ENCODE data around the gene MOB3B. TPM values are rescaled to one million over a fixed set of nuclear protein-coding genes. Genes with fewer than 3 reads are reported as not detected.

The MOB3B gene
- total RNA-seq, 3 donors from 2014 or later = 12.8 to 19.3 (median 13.1) TPM

GRCh38 chr9:27542508-27542907 lies 12.9 kb upstream of the MOB3B start:
- no peak overlapping the region for H3K4me3 ChIP-seq
- H3K9me3 ChIP-seq = no peaks in the 10 kb centered on the region
- no peaks in the 10 kb centered on the region for H3K27me3 ChIP-seq
- intact Hi-C loops (cut with DNase I; ENCODE audit: low total_unique reads) = loop anchor here (10.0 kb wide), 1 partner anchor 208 kb away; no protein-coding TSS in a partner anchor
- TF ChIP-seq, protein P1, sequence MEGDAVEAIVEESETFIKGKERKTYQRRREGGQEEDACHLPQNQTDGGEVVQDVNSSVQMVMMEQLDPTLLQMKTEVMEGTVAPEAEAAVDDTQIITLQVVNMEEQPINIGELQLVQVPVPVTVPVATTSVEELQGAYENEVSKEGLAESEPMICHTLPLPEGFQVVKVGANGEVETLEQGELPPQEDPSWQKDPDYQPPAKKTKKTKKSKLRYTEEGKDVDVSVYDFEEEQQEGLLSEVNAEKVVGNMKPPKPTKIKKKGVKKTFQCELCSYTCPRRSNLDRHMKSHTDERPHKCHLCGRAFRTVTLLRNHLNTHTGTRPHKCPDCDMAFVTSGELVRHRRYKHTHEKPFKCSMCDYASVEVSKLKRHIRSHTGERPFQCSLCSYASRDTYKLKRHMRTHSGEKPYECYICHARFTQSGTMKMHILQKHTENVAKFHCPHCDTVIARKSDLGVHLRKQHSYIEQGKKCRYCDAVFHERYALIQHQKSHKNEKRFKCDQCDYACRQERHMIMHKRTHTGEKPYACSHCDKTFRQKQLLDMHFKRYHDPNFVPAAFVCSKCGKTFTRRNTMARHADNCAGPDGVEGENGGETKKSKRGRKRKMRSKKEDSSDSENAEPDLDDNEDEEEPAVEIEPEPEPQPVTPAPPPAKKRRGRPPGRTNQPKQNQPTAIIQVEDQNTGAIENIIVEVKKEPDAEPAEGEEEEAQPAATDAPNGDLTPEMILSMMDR (IDR thresholded peaks at IDR 0.05) = no peak
- TF ChIP-seq POLR2A (IDR thresholded peaks at IDR 0.05) = no peak
- peaks cover 3 to 35% of the 10 kb centered on the region in 2 donors for H3K4me1 ChIP-seq
- DNase-seq (ENCODE audit: low spot score in 2 of 2) = peak in 1 of 2 donors; percentile 52
- H3K27ac ChIP-seq = peak overlapping the region in 1 of 2 donors; percentile 94
- H3K36me3 ChIP-seq = no peaks in the 10 kb centered on the region

- Histone ChIP-seq H3K27me3 (no peaks in the 10 kb centered on the region), H3K36me3 (no peaks in the 10 kb centered on the region), H3K9me3 (no peaks in the 10 kb centered on the region), H3K27ac (peak overlapping the region in 1 of 2 donors; percentile 94), H3K4me1 (peaks cover 3 to 30% of the 10 kb centered on the region in 2 donors), H3K4me3 (no peak overlapping the region)
- TF ChIP-seq POLR2AphosphoS5 (IDR thresholded peaks at IDR 0.05) = no peak
- no peak for TF ChIP-seq POLR2A (IDR thresholded peaks at IDR 0.05)
- TF ChIP-seq, protein P1 (IDR thresholded peaks at IDR 0.05) = no peak
- no peak for DNase-seq (ENCODE audit: low spot score in 2 of 2)
- intact Hi-C loops (cut with DNase I; ENCODE audit: low total_unique reads) = loop anchor here (10.0 kb wide), 1 partner anchor 207 kb away; no protein-coding TSS in a partner anchor
These were observed 12.1 kb upstream of the MOB3B start for GRCh38 chr9:27541740-27542139.

DNA sequence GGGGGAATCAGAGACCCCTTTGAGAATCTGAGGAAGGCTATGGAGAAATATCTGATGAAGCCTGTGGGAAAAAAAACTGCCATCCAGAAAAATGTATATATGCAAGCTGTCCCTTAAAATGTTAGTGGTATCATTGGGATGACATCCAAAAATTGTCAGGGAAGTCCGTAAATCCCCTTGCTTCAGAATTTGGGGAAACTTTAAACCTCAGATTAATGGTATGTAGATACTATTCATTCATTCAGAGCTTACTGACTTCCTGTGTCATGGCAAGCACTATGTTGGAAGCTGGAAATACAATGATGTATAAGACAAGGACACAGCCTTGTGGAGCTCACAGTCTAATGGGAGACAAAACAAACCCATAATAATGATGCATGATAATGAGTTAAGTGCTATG lies 10.9 kb upstream of the MOB3B start:
- Histone ChIP-seq H3K4me1 (peaks cover 3 to 35% of the 10 kb centered on the region in 2 donors), H3K9me3 (no peaks in the 10 kb centered on the region), H3K27me3 (no peaks in the 10 kb centered on the region), H3K27ac (peak overlapping the region; percentile 91 to 94), H3K4me3 (no peak overlapping the region), H3K36me3 (no peaks in the 10 kb centered on the region)
- DNase-seq (ENCODE audit: low spot score in 2 of 2) = no peak
- TF ChIP-seq, protein P1 (IDR thresholded peaks at IDR 0.05) = no peak
- TF ChIP-seq POLR2A (IDR thresholded peaks at IDR 0.05) = no peak
- no peak for TF ChIP-seq POLR2AphosphoS5 (IDR thresholded peaks at IDR 0.05)
- intact Hi-C loops (cut with DNase I; ENCODE audit: low total_unique reads) = loop anchor here (10.0 kb wide), 1 partner anchor 206 kb away; no protein-coding TSS in a partner anchor

DNA sequence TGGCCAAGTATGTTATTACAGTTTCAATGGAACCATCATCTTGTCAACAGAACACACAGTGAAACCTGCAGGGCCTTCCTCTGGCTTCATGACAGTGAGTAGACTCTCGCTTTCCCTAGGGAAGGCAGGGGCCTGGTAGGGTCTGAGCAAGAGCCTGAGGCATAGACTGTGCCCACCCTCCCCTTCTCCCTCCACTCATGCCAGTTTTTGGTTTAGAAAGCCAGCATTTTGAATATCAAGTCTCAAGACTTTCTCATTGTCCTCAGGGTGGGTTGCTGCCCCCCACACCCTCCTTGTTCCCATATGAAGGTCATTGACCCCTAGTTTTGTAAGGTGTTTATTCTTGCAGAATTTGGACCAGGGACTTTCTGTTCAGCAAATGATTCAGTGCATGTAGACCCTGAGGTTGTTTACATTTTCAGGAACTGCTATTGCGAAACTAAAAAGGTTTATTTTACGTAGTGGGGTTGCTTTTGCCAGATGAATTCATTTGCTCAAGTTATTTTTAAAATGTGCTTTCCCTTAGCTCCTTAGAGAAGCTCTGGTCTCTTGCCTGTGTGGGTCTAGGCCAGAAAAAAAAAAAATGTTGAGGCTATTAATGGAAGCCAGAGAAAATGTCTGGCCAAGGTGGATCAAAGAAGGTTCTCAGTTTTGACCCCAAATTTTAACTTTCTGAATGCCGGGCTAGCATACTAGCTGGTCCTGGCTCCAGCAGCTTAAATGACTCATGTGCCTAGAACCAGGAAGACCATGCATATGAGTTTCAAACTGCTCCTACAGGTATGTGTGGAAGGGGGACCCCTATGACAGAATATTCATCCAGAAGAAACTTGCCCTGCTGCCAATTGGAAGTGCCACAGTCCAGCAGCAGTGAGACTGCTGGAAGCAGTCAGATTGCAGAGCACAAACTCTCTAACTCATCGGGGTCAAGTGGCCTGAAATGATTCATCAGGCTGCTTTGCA lies 10.1 kb upstream of the MOB3B start:
- intact Hi-C loops (cut with DNase I; ENCODE audit: low total_unique reads) = loop anchor here (5.0 to 10.0 kb wide), 3 partner anchors 95 to 582 kb away; partner anchors contain the start of gene IFT74
- DNase-seq (ENCODE audit: low spot score in 2 of 2) = peak in 1 of 2 donors; percentile 39
- peak overlapping the region; percentile 91 to 94 for H3K27ac ChIP-seq
- no peaks in the 10 kb centered on the region for H3K36me3 ChIP-seq
- H3K4me1 ChIP-seq = peaks cover 3 to 35% of the 10 kb centered on the region in 2 donors
- no peaks in the 10 kb centered on the region for H3K27me3 ChIP-seq
- H3K9me3 ChIP-seq = no peaks in the 10 kb centered on the region
- TF ChIP-seq POLR2AphosphoS5 (IDR thresholded peaks at IDR 0.05) = peak; percentile 39 to 88 (median 74)
- TF ChIP-seq, protein P1 (IDR thresholded peaks at IDR 0.05) = no peak
- H3K4me3 ChIP-seq = peak overlapping the region in 1 of 3 donors; percentile 12

- intact Hi-C loops (cut with DNase I; ENCODE audit: low total_unique reads) = loop anchor here (5.0 to 10.0 kb wide), 2 partner anchors 94 to 581 kb away; partner anchors contain the start of gene IFT74
- Histone ChIP-seq H3K27me3 (no peaks in the 10 kb centered on the region), H3K36me3 (no peaks in the 10 kb centered on the region), H3K4me3 (no peak overlapping the region), H3K27ac (peak overlapping the region; percentile 91 to 94), H3K4me1 (peaks cover 3 to 35% of the 10 kb centered on the region in 2 donors), H3K9me3 (no peaks in the 10 kb centered on the region)
- TF ChIP-seq, protein P1 (IDR thresholded peaks at IDR 0.05) = no peak
- no peak for TF ChIP-seq POLR2A (IDR thresholded peaks at IDR 0.05)
- no peak for TF ChIP-seq POLR2AphosphoS5 (IDR thresholded peaks at IDR 0.05)
- no peak for DNase-seq (ENCODE audit: low spot score in 2 of 2)
These were observed 9.0 kb upstream of the MOB3B start for GRCh38 chr9:27538647-27539046.
